Stimulated activated CD8-positive, alpha-beta memory T cell treated with anti-CD3 and anti-CD28 coated beads, Interleukin-7, amount 100 ng/mL, for 24 hours (primary cell): ENCODE results near the gene DGKB.

ENCODE experiments used
- DNase-seq: peaks from one replicate; pipeline ENCODE4 v3.0.0-alpha.2; 2020; ENCODE audit warnings: low read depth

The DGKB gene

GRCh38 chr7:14821757-14822480, 80.6 kb downstream of the DGKB start:
- no peak for DNase-seq

- no peak for DNase-seq
Observed at GRCh38 chr7:14818871-14819270, 83.7 kb downstream of the DGKB start.

DNA sequence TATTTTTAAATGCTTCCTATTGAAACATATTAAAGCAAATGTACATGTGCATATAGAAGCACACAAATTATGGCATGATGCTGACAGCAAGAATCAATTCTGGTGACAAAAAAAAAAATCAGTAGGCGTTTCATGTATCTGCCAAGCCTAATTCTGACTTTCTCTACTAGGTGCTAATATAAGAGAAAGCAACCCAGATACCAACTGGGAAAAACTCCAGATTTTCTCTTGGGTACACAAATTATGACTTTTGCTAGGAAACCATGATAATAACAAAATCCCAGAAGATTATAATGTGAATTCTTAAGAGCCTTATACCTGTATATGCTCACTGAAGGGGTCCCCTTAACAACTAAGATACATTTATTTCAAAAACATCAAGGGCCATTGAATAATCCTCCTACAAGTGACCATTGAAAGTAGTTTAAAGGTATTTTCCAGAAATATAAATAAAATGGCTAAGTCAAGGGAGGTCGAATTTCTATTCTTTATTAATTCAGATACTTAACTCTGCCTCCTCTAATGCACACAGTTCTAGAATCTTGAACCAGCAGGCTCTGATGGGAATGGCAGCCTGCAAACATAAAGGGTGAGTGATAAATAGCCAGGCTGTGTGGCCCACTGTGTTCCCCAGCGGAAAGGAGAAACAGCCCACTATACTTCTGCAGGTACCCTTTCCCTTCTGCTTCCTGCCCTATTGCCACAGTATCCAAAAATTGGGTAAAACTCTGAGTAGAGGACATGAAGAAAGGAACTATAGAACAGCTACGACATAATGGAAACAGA, 84.5 kb downstream of the DGKB start:
- DNase-seq, result no peak

GRCh38 chr7:14807507-14807906, 95.0 kb downstream of the DGKB start:
- no peak for DNase-seq

GRCh38 chr7:14806891-14807290, 95.7 kb downstream of the DGKB start:
- DNase-seq, result no peak

- no peak for DNase-seq
Observed at GRCh38 chr7:14805105-14805719, 97.3 kb downstream of the DGKB start.

DNA sequence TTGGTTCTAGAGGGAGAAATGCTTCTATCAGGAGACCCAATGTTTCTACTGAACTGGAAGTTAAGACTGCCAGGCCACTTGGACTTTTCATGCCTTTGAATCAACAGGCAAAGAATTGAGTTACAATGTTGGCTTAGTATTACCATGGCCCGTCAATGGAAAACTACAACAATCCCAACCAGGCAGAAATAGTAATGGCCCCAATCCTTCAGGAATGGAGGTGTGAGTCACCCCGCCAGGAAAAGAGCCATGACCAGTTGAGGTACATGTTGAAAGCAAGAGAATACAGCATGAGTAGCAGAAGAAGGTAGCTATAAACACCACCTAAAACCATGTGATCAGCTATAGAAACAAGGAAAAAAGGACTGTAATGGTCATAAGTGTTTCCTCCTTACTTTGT, 101.9 kb downstream of the DGKB start:
- DNase-seq, result no peak

DNA sequence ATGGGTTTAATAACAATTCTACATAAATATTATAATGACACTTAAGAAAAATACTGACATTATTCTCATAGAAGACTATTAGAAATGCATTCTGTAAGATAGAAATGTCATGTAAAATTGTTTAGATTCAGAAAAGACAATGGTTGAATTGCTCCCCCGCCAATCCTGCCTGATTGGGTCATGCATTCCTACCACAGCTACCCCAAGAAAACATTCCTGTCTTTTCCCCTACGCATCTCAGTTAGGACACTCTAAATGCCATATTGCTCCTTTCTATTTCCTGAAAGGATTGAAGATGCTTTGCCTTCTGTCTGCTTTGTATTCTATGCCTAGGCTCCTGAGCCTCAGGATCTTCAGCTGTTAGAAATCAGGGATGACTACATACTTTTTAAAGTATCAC, 109.4 kb downstream of the DGKB start:
- no peak for DNase-seq

DNA sequence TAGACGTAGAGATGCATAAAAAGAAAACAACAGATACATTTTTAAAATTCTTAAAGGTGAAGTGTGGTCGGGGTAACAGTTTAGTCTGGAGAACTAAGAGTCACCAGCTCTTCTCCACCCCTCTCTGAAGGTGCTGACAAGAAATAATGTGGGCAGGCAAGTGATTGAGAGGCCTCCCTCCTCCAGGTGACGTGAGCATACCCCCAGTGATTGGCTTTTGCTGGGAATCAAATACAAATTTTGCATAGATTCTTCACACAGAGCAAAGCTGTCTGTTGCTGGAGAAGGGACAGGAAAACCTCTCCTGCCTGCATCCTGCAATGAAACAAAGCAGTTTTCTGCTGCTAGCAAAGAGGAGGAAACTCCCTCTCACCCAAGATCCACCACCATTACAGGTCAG, 115.0 kb downstream of the DGKB start:
- no peak for DNase-seq

DNA sequence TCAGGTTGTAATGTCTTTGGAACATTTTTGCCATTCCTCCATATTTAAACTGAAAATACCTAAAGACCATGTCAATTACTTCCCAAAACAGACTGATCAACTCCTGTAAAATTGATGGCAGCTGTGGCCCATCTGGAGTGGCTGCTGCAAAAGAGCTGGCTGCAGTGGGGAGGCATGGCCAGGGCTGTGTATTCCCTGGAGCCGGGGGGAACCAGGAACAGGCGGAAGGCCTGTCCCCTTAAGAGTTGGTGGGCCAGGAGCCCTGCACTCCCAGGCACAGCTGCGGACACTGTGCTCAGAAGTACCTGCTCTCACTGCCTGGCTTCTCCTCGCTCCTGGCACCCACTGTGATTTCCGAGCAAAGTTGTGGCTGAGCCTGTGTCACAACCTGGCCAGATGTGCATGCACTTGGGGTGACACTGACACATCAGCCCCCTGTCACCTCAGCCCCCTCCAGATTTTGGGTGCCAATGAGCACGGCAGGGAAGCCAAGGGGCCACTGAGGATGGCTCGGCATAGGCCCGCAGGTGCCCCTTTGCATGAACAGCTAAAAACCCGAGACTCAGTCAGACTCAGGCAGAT, 116.1 kb downstream of the DGKB start:
- no peak for DNase-seq

GRCh38 chr7:14777806-14778205, 124.7 kb downstream of the DGKB start:
- no peak for DNase-seq

GRCh38 chr7:14776266-14776665, 126.3 kb downstream of the DGKB start:
- no peak for DNase-seq

GRCh38 chr7:14773729-14774271, 128.8 kb downstream of the DGKB start:
- no peak for DNase-seq

DNA sequence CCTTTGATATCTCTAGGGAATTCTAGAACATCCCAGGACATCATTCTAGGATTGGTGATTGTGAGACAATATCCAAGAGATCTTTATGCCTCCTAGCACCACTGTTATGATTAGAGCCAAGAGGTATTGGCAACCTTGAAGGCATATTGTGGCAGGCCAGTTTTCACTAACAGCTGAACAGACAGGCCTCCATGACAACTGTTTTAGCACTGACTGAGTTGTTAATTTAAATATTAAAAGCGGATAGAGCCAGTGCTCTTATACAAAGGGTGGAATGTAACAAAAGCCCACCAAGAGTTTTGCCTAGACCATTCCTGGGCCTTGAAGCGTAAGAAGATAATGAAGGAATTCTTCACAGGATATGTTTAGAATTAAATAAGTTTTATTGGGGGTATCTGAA, 131.9 kb downstream of the DGKB start:
- DNase-seq, result no peak

- DNase-seq, result no peak
Observed at GRCh38 chr7:14769261-14769660, 133.3 kb downstream of the DGKB start.

DNA sequence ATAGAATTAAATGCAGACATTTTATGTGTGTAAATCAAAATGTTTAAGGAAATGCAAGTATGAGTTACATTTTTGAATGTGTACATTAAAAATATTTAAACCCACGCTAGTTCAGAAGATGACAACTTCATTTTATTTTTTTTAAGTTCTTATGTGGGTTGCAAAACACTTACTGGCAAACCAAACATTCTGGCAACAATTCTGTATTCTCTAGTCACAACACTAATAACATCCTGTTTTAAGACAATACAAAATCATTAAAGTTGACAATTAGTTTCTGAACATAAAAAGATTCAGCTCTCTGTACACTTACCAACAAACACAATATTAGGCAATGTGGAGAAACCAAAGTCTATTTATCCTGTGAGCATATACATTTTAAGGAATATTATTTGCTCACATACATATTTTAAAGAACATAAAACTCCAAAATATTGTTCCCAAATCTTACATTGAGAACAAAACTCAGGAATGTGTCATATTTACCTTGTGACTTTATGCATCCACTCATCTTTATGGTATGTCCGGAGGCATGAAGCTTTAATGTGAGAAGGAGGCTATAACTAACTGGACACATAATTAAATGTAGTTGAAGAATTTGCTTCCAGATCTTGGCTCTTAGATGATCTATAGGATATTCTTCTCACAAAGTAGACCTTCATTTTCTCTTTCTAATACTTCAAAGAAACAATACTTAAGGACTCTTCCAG, 134.7 kb downstream of the DGKB start:
- no peak for DNase-seq

GRCh38 chr7:14766747-14767146, 135.8 kb downstream of the DGKB start:
- no peak for DNase-seq

- DNase-seq, result no peak
Observed at GRCh38 chr7:14765731-14766130, 136.8 kb downstream of the DGKB start.

- DNase-seq, result no peak
Observed at GRCh38 chr7:14762561-14762960, 140.0 kb downstream of the DGKB start.

GRCh38 chr7:14761510-14762296, 140.8 kb downstream of the DGKB start:
- no peak for DNase-seq
